Activated T-helper 1 cell treated with Interleukin-2 at 50 U/mL for 16 hours (primary cell): ENCODE measurements around the gene FAF1.

Experiments used
- DNase-seq: peaks from one replicate; pipeline ENCODE4 v3.0.0-alpha.2; 2020; ENCODE audit warnings: low read depth

The FAF1 gene

GRCh38 chr1:50488356-50488755 is 471.7 kb downstream of the FAF1 start:
- DNase-seq = no peak

- no peak for DNase-seq
These were observed 472.3 kb downstream of the FAF1 start for GRCh38 chr1:50487725-50488124.

GRCh38 chr1:50481142-50481736 is 478.8 kb downstream of the FAF1 start:
- no peak for DNase-seq

- no peak for DNase-seq
These were observed 483.3 kb downstream of the FAF1 start for GRCh38 chr1:50476800-50477199.

GRCh38 chr1:50474859-50475809 is 484.9 kb downstream of the FAF1 start:
- no peak for DNase-seq

GRCh38 chr1:50473513-50473912 is 486.6 kb downstream of the FAF1 start:
- no peak for DNase-seq

- DNase-seq = no peak
These were observed 488.1 kb downstream of the FAF1 start for GRCh38 chr1:50471967-50472366.

GRCh38 chr1:50462964-50463363 is 497.1 kb downstream of the FAF1 start:
- DNase-seq = no peak

- DNase-seq = no peak
These were observed 501.6 kb downstream of the FAF1 start for GRCh38 chr1:50458507-50458906.

GRCh38 chr1:50454911-50455310 is 505.2 kb downstream of the FAF1 start:
- DNase-seq = no peak

- no peak for DNase-seq
These were observed 506.8 kb downstream of the FAF1 start for GRCh38 chr1:50453266-50453665.

GRCh38 chr1:50452700-50453099 is 507.4 kb downstream of the FAF1 start:
- no peak for DNase-seq

GRCh38 chr1:50450861-50451653 is 509.0 kb downstream of the FAF1 start:
- no peak for DNase-seq

GRCh38 chr1:50447961-50448360 is 512.1 kb downstream of the FAF1 start:
- no peak for DNase-seq

GRCh38 chr1:50441183-50441582 is 518.9 kb downstream of the FAF1 start:
- DNase-seq = no peak

GRCh38 chr1:50438945-50439344 is 521.1 kb downstream of the FAF1 start:
- no peak for DNase-seq

- no peak for DNase-seq
These were observed 523.6 kb downstream of the FAF1 start for GRCh38 chr1:50436489-50436888.

- DNase-seq = no peak
These were observed 530.1 kb downstream of the FAF1 start for GRCh38 chr1:50430010-50430405.

GRCh38 chr1:50427818-50428779 is 532.0 kb downstream of the FAF1 start:
- no peak for DNase-seq

- DNase-seq = no peak
These were observed 532.8 kb downstream of the FAF1 start for GRCh38 chr1:50427086-50427817.

- no peak for DNase-seq
These were observed 533.4 kb downstream of the FAF1 start for GRCh38 chr1:50426702-50427085.
